Memory B cell (primary cell): ENCODE results near the gene ST6GAL2.

ENCODE experiments used
- ATAC-seq: fragments of 150-1000 bp; cut with Tn5 transposase; 2 replicates; pipeline ENCODE4 v1.10.0; 2021; ENCODE audit warnings: low read depth, mild to moderate bottlenecking, moderate library complexity
- DNase-seq, 2 donors: peaks; one replicate each; pipeline ENCODE4 v3.0.0; 2022; ENCODE audit warnings: low spot score in 2 of 2
- H3K27ac Mint-ChIP-seq: one replicate; pipeline ENCODE4 v1.8.0; 2022; ENCODE audit warnings: mild to moderate bottlenecking, moderate library complexity, mixed read lengths
- H3K27me3 Mint-ChIP-seq: one replicate; pipeline ENCODE4 v1.8.0; 2022; ENCODE audit warnings: mixed read lengths
- H3K36me3 Mint-ChIP-seq: one replicate; pipeline ENCODE4 v1.8.0; 2022; ENCODE audit warnings: mild to moderate bottlenecking, mixed read lengths
- H3K4me1 Mint-ChIP-seq: one replicate; pipeline ENCODE4 v1.8.0; 2022; ENCODE audit warnings: mixed read lengths
- H3K4me3 Mint-ChIP-seq: one replicate; pipeline ENCODE4 v1.8.0; 2022; ENCODE audit warnings: mild to moderate bottlenecking, moderate library complexity, mixed read lengths
- H3K9me3 Mint-ChIP-seq: one replicate; pipeline ENCODE4 v1.8.0; 2022; ENCODE audit warnings: mixed read lengths

ST6GAL2 gene

GRCh38 chr2:106878206-106878605, 7.8 kb downstream of the ST6GAL2 start:
- Mint-ChIP-seq H3K4me3 (no peak overlapping the region), H3K27me3 (no peaks in the 10 kb centered on the region), H3K27ac (no peak overlapping the region), H3K36me3 (no peaks in the 10 kb centered on the region), H3K9me3 (peaks cover 4% of the 10 kb centered on the region), H3K4me1 (no peaks in the 10 kb centered on the region)
- ATAC-seq (no peak), DNase-seq (no peak)

GRCh38 chr2:106876699-106877098, 9.3 kb downstream of the ST6GAL2 start:
- Mint-ChIP-seq H3K27ac (no peak overlapping the region), H3K4me1 (no peaks in the 10 kb centered on the region), H3K36me3 (no peaks in the 10 kb centered on the region), H3K4me3 (no peak overlapping the region), H3K27me3 (no peaks in the 10 kb centered on the region), H3K9me3 (peaks cover 4% of the 10 kb centered on the region)
- DNase-seq (no peak), ATAC-seq (no peak)

GRCh38 chr2:106869512-106870275, 16.3 kb downstream of the ST6GAL2 start:
- no peak for DNase-seq

GRCh38 chr2:106868275-106868674, 17.7 kb downstream of the ST6GAL2 start:
- Mint-ChIP-seq H3K36me3 (no peaks in the 10 kb centered on the region), H3K4me1 (no peaks in the 10 kb centered on the region), H3K27me3 (no peaks in the 10 kb centered on the region), H3K4me3 (no peak overlapping the region), H3K9me3 (peaks cover 2% of the 10 kb centered on the region), H3K27ac (no peak overlapping the region)
- ATAC-seq (no peak), DNase-seq (no peak)

More at GRCh38 chr2:106869512-106870275, 16.3 kb downstream of the ST6GAL2 start:
- Mint-ChIP-seq H3K36me3 (no peaks in the 10 kb centered on the region), H3K27ac (no peak overlapping the region), H3K4me3 (no peak overlapping the region), H3K9me3 (peaks cover 6% of the 10 kb centered on the region), H3K4me1 (no peaks in the 10 kb centered on the region), H3K27me3 (no peaks in the 10 kb centered on the region)
- ATAC-seq: no peak

GRCh38 chr2:106867196-106867953, 18.6 kb downstream of the ST6GAL2 start:
- no peak for DNase-seq
- Mint-ChIP-seq H3K36me3 (no peaks in the 10 kb centered on the region), H3K27ac (no peak overlapping the region), H3K4me1 (no peaks in the 10 kb centered on the region), H3K9me3 (peaks cover 2% of the 10 kb centered on the region), H3K4me3 (no peak overlapping the region), H3K27me3 (no peaks in the 10 kb centered on the region)
- ATAC-seq: no peak

GRCh38 chr2:106866641-106867040, 19.3 kb downstream of the ST6GAL2 start:
- Mint-ChIP-seq H3K9me3 (peaks cover 2% of the 10 kb centered on the region), H3K4me3 (no peak overlapping the region), H3K36me3 (no peaks in the 10 kb centered on the region), H3K27me3 (no peaks in the 10 kb centered on the region), H3K27ac (no peak overlapping the region), H3K4me1 (no peaks in the 10 kb centered on the region)
- DNase-seq (no peak), ATAC-seq (no peak)

GRCh38 chr2:106864051-106864450, 21.9 kb downstream of the ST6GAL2 start:
- peaks cover 3% of the 10 kb centered on the region for H3K27me3 Mint-ChIP-seq
- peaks cover 6% of the 10 kb centered on the region for H3K9me3 Mint-ChIP-seq
- H3K36me3 Mint-ChIP-seq: no peaks in the 10 kb centered on the region

GRCh38 chr2:106863387-106863786, 22.6 kb downstream of the ST6GAL2 start:
- Mint-ChIP-seq H3K4me3 (no peak overlapping the region), H3K9me3 (peaks cover 10% of the 10 kb centered on the region), H3K27me3 (peaks cover 3% of the 10 kb centered on the region), H3K4me1 (no peaks in the 10 kb centered on the region), H3K27ac (no peak overlapping the region), H3K36me3 (no peaks in the 10 kb centered on the region)
- DNase-seq (no peak), ATAC-seq (no peak)

More at GRCh38 chr2:106864051-106864450, 21.9 kb downstream of the ST6GAL2 start:
- H3K27ac Mint-ChIP-seq: no peak overlapping the region
- H3K4me3 Mint-ChIP-seq: no peak overlapping the region
- ATAC-seq (no peak), DNase-seq (no peak)
- H3K4me1 Mint-ChIP-seq: no peaks in the 10 kb centered on the region

- no peaks in the 10 kb centered on the region for H3K4me1 Mint-ChIP-seq
- no peak overlapping the region for H3K4me3 Mint-ChIP-seq
- peaks cover 3% of the 10 kb centered on the region for H3K27me3 Mint-ChIP-seq
- no peaks in the 10 kb centered on the region for H3K36me3 Mint-ChIP-seq
- H3K9me3 Mint-ChIP-seq: peaks cover 10% of the 10 kb centered on the region
- ATAC-seq (no peak), DNase-seq (no peak)
- H3K27ac Mint-ChIP-seq: no peak overlapping the region
Observed at GRCh38 chr2:106859498-106859897, 26.5 kb downstream of the ST6GAL2 start.

GRCh38 chr2:106858810-106859209, 27.2 kb downstream of the ST6GAL2 start:
- Mint-ChIP-seq H3K27ac (no peak overlapping the region), H3K36me3 (no peaks in the 10 kb centered on the region), H3K9me3 (peaks cover 10% of the 10 kb centered on the region), H3K27me3 (peaks cover 3% of the 10 kb centered on the region), H3K4me3 (no peak overlapping the region), H3K4me1 (no peaks in the 10 kb centered on the region)
- DNase-seq: no peak
- ATAC-seq: no peak

- H3K4me1 Mint-ChIP-seq: no peaks in the 10 kb centered on the region
- H3K9me3 Mint-ChIP-seq: peaks cover 10% of the 10 kb centered on the region
- no peak for DNase-seq
Observed at GRCh38 chr2:106857882-106858478, 28.0 kb downstream of the ST6GAL2 start.

GRCh38 chr2:106853631-106854030, 32.3 kb downstream of the ST6GAL2 start:
- Mint-ChIP-seq H3K4me1 (no peaks in the 10 kb centered on the region), H3K27ac (no peak overlapping the region), H3K4me3 (no peak overlapping the region), H3K36me3 (no peaks in the 10 kb centered on the region), H3K9me3 (peaks cover 3% of the 10 kb centered on the region), H3K27me3 (no peaks in the 10 kb centered on the region)
- no peak for ATAC-seq
- no peak for DNase-seq

More at GRCh38 chr2:106857882-106858478, 28.0 kb downstream of the ST6GAL2 start:
- H3K4me3 Mint-ChIP-seq: no peak overlapping the region
- ATAC-seq: no peak
- H3K36me3 Mint-ChIP-seq: no peaks in the 10 kb centered on the region
- peaks cover 3% of the 10 kb centered on the region for H3K27me3 Mint-ChIP-seq
- H3K27ac Mint-ChIP-seq: no peak overlapping the region

GRCh38 chr2:106851881-106852501, 34.0 kb downstream of the ST6GAL2 start:
- ATAC-seq: no peak
- DNase-seq: no peak
- H3K9me3 Mint-ChIP-seq: no peaks in the 10 kb centered on the region
- no peak overlapping the region for H3K4me3 Mint-ChIP-seq
- no peak overlapping the region for H3K27ac Mint-ChIP-seq
- no peaks in the 10 kb centered on the region for H3K4me1 Mint-ChIP-seq
- no peaks in the 10 kb centered on the region for H3K27me3 Mint-ChIP-seq
- H3K36me3 Mint-ChIP-seq: no peaks in the 10 kb centered on the region
